NCI-H1694 (cell line): ENCODE results near the gene ANKRD62.

Experiments
- DNase-seq: peaks from one replicate; lab custom pipeline; 2025; lab: John Stamatoyannopoulos, UW

The ANKRD62 gene

GRCh38 chr18:12093520-12094257 is at the start of gene ANKRD62:
Gene ANKRD62 (plus strand): TSS chr18:12093843. CDS start chr18:12094018, 175 bp downstream.
- DNase-seq, result no peak

GRCh38 chr18:12044591-12044990 is 49.1 kb upstream of the ANKRD62 start:
- no peak for DNase-seq

- DNase-seq, result no peak
Observed at GRCh38 chr18:12046046-12046750, 47.4 kb upstream of the ANKRD62 start.

GRCh38 chr18:12046751-12047335 is 46.8 kb upstream of the ANKRD62 start:
- DNase-seq, result no peak

- DNase-seq, result no peak
Observed at GRCh38 chr18:12048010-12048826, 45.4 kb upstream of the ANKRD62 start.

GRCh38 chr18:12048827-12049175 is 44.8 kb upstream of the ANKRD62 start:
- no peak for DNase-seq

- DNase-seq, result no peak
Observed at GRCh38 chr18:12049978-12050811, 43.4 kb upstream of the ANKRD62 start.

GRCh38 chr18:12052866-12053265 is 40.8 kb upstream of the ANKRD62 start:
- DNase-seq, result no peak

- DNase-seq, result no peak
Observed at GRCh38 chr18:12053289-12053688, 40.4 kb upstream of the ANKRD62 start.

- no peak for DNase-seq
Observed at GRCh38 chr18:12056034-12056883, 37.4 kb upstream of the ANKRD62 start.

GRCh38 chr18:12056884-12057402 is 36.7 kb upstream of the ANKRD62 start:
- DNase-seq, result no peak

- no peak for DNase-seq
Observed at GRCh38 chr18:12057419-12058039, 36.1 kb upstream of the ANKRD62 start.

GRCh38 chr18:12059334-12060181 is 34.1 kb upstream of the ANKRD62 start:
- no peak for DNase-seq

- DNase-seq, result no peak
Observed at GRCh38 chr18:12060182-12060870, 33.3 kb upstream of the ANKRD62 start.

GRCh38 chr18:12061685-12062084 is 32.0 kb upstream of the ANKRD62 start:
- DNase-seq, result no peak

- no peak for DNase-seq
Observed at GRCh38 chr18:12062974-12063373, 30.7 kb upstream of the ANKRD62 start.

GRCh38 chr18:12064086-12064763 is 29.4 kb upstream of the ANKRD62 start:
- DNase-seq, result no peak

GRCh38 chr18:12065397-12065796 is 28.2 kb upstream of the ANKRD62 start:
- DNase-seq, result no peak
